ENCODE results near the gene IRAK2.

GRCh38 chr3:10154335-10155122 lies 10.2 kb upstream of the IRAK2 start:
- no peak for TF ChIP-seq EZH2 (IDR thresholded peaks at IDR 0.05)
- no peak; the same call in 1 of the 2 replicates for TF ChIP-seq POLR2AphosphoS5 (IDR thresholded peaks at IDR 0.05; ENCODE audit: borderline replicate concordance, low read depth, low read length)
- no peak for TF ChIP-seq FOXP2 (optimal IDR thresholded peaks at IDR 0.05; ENCODE audit: control extremely low read depth, extremely low read length, insufficient read depth)

Data from SK-N-MC (cell line).